Endodermal cell (in vitro differentiated cells): ENCODE measurements around the gene SCIN. TPM values are rescaled to one million over a fixed set of nuclear protein-coding genes. Genes with fewer than 3 reads are reported as not detected.
"Not testable (repeated sequence)": the region's sequence is repeated elsewhere in the genome, so short reads cannot be mapped to it uniquely, and the experiment has no call there.

Source experiments
- DNase-seq: peaks from one replicate; pipeline ENCODE4 v3.0.0-alpha.2; 2017
- H3K27ac ChIP-seq: 2 replicates; pipeline ENCODE4 v1.5.1; 2013; ENCODE audit warnings: mild to moderate bottlenecking, low read depth, low read length, moderate library complexity
- H3K27me3 ChIP-seq: 2 replicates; pipeline ENCODE4 v1.6.1; 2013; ENCODE audit warnings: mild to moderate bottlenecking, low read length, moderate library complexity; ENCODE audit not compliant: insufficient read depth, control insufficient read depth, poor library complexity, severe bottlenecking
- H3K36me3 ChIP-seq: 2 replicates; pipeline ENCODE4 v1.7.0; 2013; ENCODE audit warnings: mild to moderate bottlenecking, low read length, moderate library complexity; ENCODE audit not compliant: control insufficient read depth, insufficient read depth
- H3K4me1 ChIP-seq: one replicate; pipeline ENCODE4 v1.7.0; 2013; ENCODE audit warnings: low read length; ENCODE audit not compliant: control insufficient read depth, insufficient read depth
- H3K4me3 ChIP-seq: 2 replicates; pipeline ENCODE4 v1.5.1; 2013; ENCODE audit warnings: mild to moderate bottlenecking, low read length, moderate library complexity
- H3K9ac ChIP-seq: 2 replicates; pipeline ENCODE4 v1.6.1; 2013; ENCODE audit warnings: mild to moderate bottlenecking, low read length, moderate library complexity; ENCODE audit not compliant: poor library complexity, severe bottlenecking; ENCODE audit errors: extremely low read depth
- H3K9me3 ChIP-seq: 2 replicates; pipeline ENCODE4 v1.6.1; 2013; ENCODE audit warnings: mild to moderate bottlenecking, low read length, moderate library complexity; ENCODE audit not compliant: control insufficient read depth
- H3K27ac Mint-ChIP-seq: 2 replicates; pipeline ENCODE4 v1.8.0; 2020; ENCODE audit warnings: mixed read lengths
- H3K27me3 Mint-ChIP-seq: 2 replicates; pipeline ENCODE4 v1.8.0; 2021; ENCODE audit warnings: mild to moderate bottlenecking, mixed read lengths; ENCODE audit not compliant: insufficient read depth
- H3K36me3 Mint-ChIP-seq: 2 replicates; pipeline ENCODE4 v1.8.0; 2020; ENCODE audit warnings: low read depth, mixed read lengths
- H3K4me1 Mint-ChIP-seq: 2 replicates; pipeline ENCODE4 v1.8.0; 2020; ENCODE audit warnings: mixed read lengths
- H3K4me3 Mint-ChIP-seq: 2 replicates; pipeline ENCODE4 v1.8.0; 2020; ENCODE audit warnings: mild to moderate bottlenecking, moderate library complexity, mixed read lengths
- H3K9me3 Mint-ChIP-seq: 2 replicates; pipeline ENCODE4 v1.8.0; 2020; ENCODE audit warnings: mild to moderate bottlenecking, mixed read lengths
- WGBS, 2 experiments: methylation state at CpG; one replicate each; pipeline versions ENCODE4 v1.1.5 to v1.1.7; 2013; ENCODE audit warnings: missing lambda C conversion rate in 2 of 2, mixed read lengths in 1 of 2; ENCODE audit not compliant: insufficient coverage in 1 of 2, insufficient read length in 1 of 2; 5-methylcytosine and 5-hydroxymethylcytosine counted together
- total RNA-seq, 2 donors: library from RNA; stranded (reverse); fragmentation: NEBNext Ultra II Directional in 1 of 2; extraction: Animal tissue kit (Norgen Biotek cat#: 25700) in 1 of 2; gene quantifications; 2 replicates in 1 of 2; 3 replicates in 1 of 2; pipeline ENCODE4 v1.2.1, GENCODE V29; 2021
- TF ChIP-seq, protein P1 (sequence below): fragments of 200-600 bp; sonication (generic); conservative IDR thresholded peaks from 2 replicates; pipeline ENCODE4 v1.5.0; 2021; ENCODE audit warnings: antibody characterized with exemption, mild to moderate bottlenecking

SCIN gene
- total RNA-seq, 2 donors from 2014 or later, result 0.15 TPM; not detected in 1

GRCh38 chr7:12670000-12670729, 99.6 kb downstream of the SCIN start:
- H3K27me3 Mint-ChIP-seq, result no peaks in the 10 kb centered on the region
- peaks cover 3% of the 10 kb centered on the region for H3K4me1 Mint-ChIP-seq
- no peaks in the 10 kb centered on the region for H3K4me1 ChIP-seq
- H3K36me3 Mint-ChIP-seq, result no peaks in the 10 kb centered on the region
- peaks cover 3% of the 10 kb centered on the region for H3K9me3 Mint-ChIP-seq
- DNase-seq, result no peak
- 100% methylated on average over 1 of the region's 1 CpG; no CpG with 5 or more reads in 1 of the 2 experiments for WGBS, 2 experiments
- H3K27ac Mint-ChIP-seq, result no peak overlapping the region
- no peak overlapping the region for H3K4me3 Mint-ChIP-seq
- H3K9ac ChIP-seq, result no peak overlapping the region
- peaks cover 3% of the 10 kb centered on the region for H3K9me3 ChIP-seq
- no peak overlapping the region for H3K4me3 ChIP-seq
- TF ChIP-seq, protein P1, sequence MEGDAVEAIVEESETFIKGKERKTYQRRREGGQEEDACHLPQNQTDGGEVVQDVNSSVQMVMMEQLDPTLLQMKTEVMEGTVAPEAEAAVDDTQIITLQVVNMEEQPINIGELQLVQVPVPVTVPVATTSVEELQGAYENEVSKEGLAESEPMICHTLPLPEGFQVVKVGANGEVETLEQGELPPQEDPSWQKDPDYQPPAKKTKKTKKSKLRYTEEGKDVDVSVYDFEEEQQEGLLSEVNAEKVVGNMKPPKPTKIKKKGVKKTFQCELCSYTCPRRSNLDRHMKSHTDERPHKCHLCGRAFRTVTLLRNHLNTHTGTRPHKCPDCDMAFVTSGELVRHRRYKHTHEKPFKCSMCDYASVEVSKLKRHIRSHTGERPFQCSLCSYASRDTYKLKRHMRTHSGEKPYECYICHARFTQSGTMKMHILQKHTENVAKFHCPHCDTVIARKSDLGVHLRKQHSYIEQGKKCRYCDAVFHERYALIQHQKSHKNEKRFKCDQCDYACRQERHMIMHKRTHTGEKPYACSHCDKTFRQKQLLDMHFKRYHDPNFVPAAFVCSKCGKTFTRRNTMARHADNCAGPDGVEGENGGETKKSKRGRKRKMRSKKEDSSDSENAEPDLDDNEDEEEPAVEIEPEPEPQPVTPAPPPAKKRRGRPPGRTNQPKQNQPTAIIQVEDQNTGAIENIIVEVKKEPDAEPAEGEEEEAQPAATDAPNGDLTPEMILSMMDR, result no peak
- H3K36me3 ChIP-seq, result no peaks in the 10 kb centered on the region
- no peaks in the 10 kb centered on the region for H3K27me3 ChIP-seq
- H3K27ac ChIP-seq, result no peak overlapping the region

- WGBS, 2 experiments, result 92 to 100% methylated on average over 1 to 5 of the region's 6 CpGs
- no peak overlapping the region for H3K4me3 Mint-ChIP-seq
- Histone ChIP-seq H3K4me1 (no peaks in the 10 kb centered on the region), H3K27ac (no peak overlapping the region), H3K9ac (no peak overlapping the region), H3K36me3 (no peaks in the 10 kb centered on the region), H3K9me3 (peaks cover 10% of the 10 kb centered on the region), H3K4me3 (no peak overlapping the region), H3K27me3 (no peaks in the 10 kb centered on the region)
- H3K36me3 Mint-ChIP-seq, result no peaks in the 10 kb centered on the region
- no peak overlapping the region for H3K27ac Mint-ChIP-seq
- TF ChIP-seq, protein P1, result no peak
- no peak for DNase-seq
- H3K27me3 Mint-ChIP-seq, result no peaks in the 10 kb centered on the region
- H3K9me3 Mint-ChIP-seq, result peaks cover 11% of the 10 kb centered on the region
- H3K4me1 Mint-ChIP-seq, result peaks cover 1% of the 10 kb centered on the region
Observed at GRCh38 chr7:12670743-12671520, 100.4 kb downstream of the SCIN start.

- WGBS, 2 experiments, result 96 to 97% methylated on average over 5 of the region's 7 CpGs
- not testable (repeated sequence) for H3K27me3 ChIP-seq, H3K27ac Mint-ChIP-seq, H3K4me3 ChIP-seq, H3K27ac ChIP-seq, H3K27me3 Mint-ChIP-seq, H3K36me3 ChIP-seq, H3K9ac ChIP-seq, H3K36me3 Mint-ChIP-seq, DNase-seq, H3K4me3 Mint-ChIP-seq, H3K4me1 ChIP-seq, H3K4me1 Mint-ChIP-seq
- peaks cover 11% of the 10 kb centered on the region for H3K9me3 ChIP-seq
- peaks cover 26% of the 10 kb centered on the region for H3K9me3 Mint-ChIP-seq
Observed at GRCh38 chr7:12673436-12673835, 102.9 kb downstream of the SCIN start.
